HepG2 (cell line): Measurements from ENCODE around the gene LTA. TPM values are rescaled to one million over a fixed set of nuclear protein-coding genes. Genes with fewer than 3 reads are reported as not detected.

Experiments used
- CC2D1A ChIP-seq: sonication (generic); formaldehyde crosslinking; IDR thresholded peaks from 2 replicates; pipeline ENCODE4 v1.8.1; 2023; ENCODE audit warnings: mild to moderate bottlenecking, missing genetic modification reagents
- CREB1 ChIP-seq, 2 experiments: fragments of 450-650 bp in 1 of 2; IDR thresholded peaks; 2 replicates each; pipeline ENCODE4 v1.6.1; 2016 to 2017; ENCODE audit warnings: control low read depth in 1 of 2, mild to moderate bottlenecking in 1 of 2, missing compliant biosample characterization in 1 of 2, missing genetic modification characterization in 1 of 2
- HINFP ChIP-seq: sonication (generic); formaldehyde crosslinking; IDR thresholded peaks from 2 replicates; pipeline ENCODE4 v1.4.0; 2020; ENCODE audit warnings: low read depth, mild to moderate bottlenecking, missing genetic modification reagents
- HNF1B ChIP-seq: sonication (generic); formaldehyde crosslinking; IDR thresholded peaks from 2 replicates; pipeline ENCODE4 v1.5.1; 2020; ENCODE audit warnings: mild to moderate bottlenecking, moderate library complexity, missing genetic modification reagents
- MNT ChIP-seq: fragments of 450-650 bp; IDR thresholded peaks from 2 replicates; pipeline ENCODE4 v1.6.1; 2016
- PHF8 ChIP-seq: sonication (generic); formaldehyde crosslinking; IDR thresholded peaks from 2 replicates; pipeline ENCODE4 v1.5.0; 2020; ENCODE audit warnings: missing genetic modification reagents
- PITX1 ChIP-seq: sonication (generic); formaldehyde crosslinking; IDR thresholded peaks from 2 replicates; pipeline ENCODE4 v1.5.1; 2020; ENCODE audit warnings: mild to moderate bottlenecking, missing genetic modification reagents
- PPARG ChIP-seq: conservative IDR thresholded peaks from 2 replicates; pipeline ENCODE4 v1.6.1; 2016; ENCODE audit warnings: missing biosample characterization, missing genetic modification reagents
- PRDM15 ChIP-seq: sonication (generic); formaldehyde crosslinking; IDR thresholded peaks from 2 replicates; pipeline ENCODE4 v1.4.0; 2020; ENCODE audit warnings: missing genetic modification reagents
- RARG ChIP-seq: sonication (generic); formaldehyde crosslinking; IDR thresholded peaks from 2 replicates; pipeline ENCODE4 v1.4.0; 2020; ENCODE audit warnings: low read depth, mild to moderate bottlenecking, missing genetic modification reagents
- U2AF1 ChIP-seq: fragments of 200-400 bp; formaldehyde crosslinking; optimal IDR thresholded peaks from 2 replicates; pipeline ENCODE3; 2017; ENCODE audit warnings: mild to moderate bottlenecking, low read depth, low read length
- ZBTB44 ChIP-seq: sonication (generic); formaldehyde crosslinking; IDR thresholded peaks from 2 replicates; pipeline ENCODE4 v1.4.0; 2020; ENCODE audit warnings: missing genetic modification reagents
- ZNF33B ChIP-seq: sonication (generic); formaldehyde crosslinking; IDR thresholded peaks from 2 replicates; pipeline ENCODE4 v1.5.1; 2020; ENCODE audit warnings: mild to moderate bottlenecking, missing genetic modification reagents
- ZNF431 ChIP-seq: sonication (generic); formaldehyde crosslinking; IDR thresholded peaks from 2 replicates; pipeline ENCODE4 v1.9.0; 2022; ENCODE audit warnings: missing genetic modification reagents, low read depth, mild to moderate bottlenecking, borderline replicate concordance
- ZNF567 ChIP-seq: sonication (generic); formaldehyde crosslinking; IDR thresholded peaks from 2 replicates; pipeline ENCODE4 v1.8.1; 2023; ENCODE audit warnings: mild to moderate bottlenecking, missing genetic modification reagents, borderline replicate concordance
- polyA plus RNA-seq, 8 experiments: library from polyadenylated mRNA; depleted of rRNA in 3 of 8; stranded (reverse) in 7 of 8; unstranded in 1 of 8; fragments of >200 nt; fragmentation: Illumina TruSeq in 4 of 8; extraction: Trizol in 4 of 8; gene quantifications; 2 replicates each; pipeline versions ENCODE4 v1.2.1 to v1.2.3, GENCODE V29; 2011 to 2016; ENCODE audit warnings: low read depth in 4 of 8, missing spikeins in 1 of 8, mixed read lengths in 1 of 8; ENCODE audit not compliant: insufficient read depth in 1 of 8
- total RNA-seq, 5 experiments: library from RNA; depleted of rRNA; stranded (reverse); fragments of >200 nt; fragmentation: Illumina TruSeq; extraction: Trizol; gene quantifications; 2 replicates each; pipeline ENCODE4 v1.2.3, GENCODE V29; 2016; ENCODE audit warnings: low read depth in 1 of 5
- TF ChIP-seq, protein P1 (sequence below): IDR thresholded peaks from 2 replicates; pipeline ENCODE4 v1.6.1; 2016; ENCODE audit warnings: low read depth, control low read depth

The LTA gene
- total and polyA plus RNA-seq, 2 of the 13 experiments (the other 11 are each of a cell fraction or from before 2014, with no cell fraction given): 0.09 TPM; not detected in 1

DNA sequence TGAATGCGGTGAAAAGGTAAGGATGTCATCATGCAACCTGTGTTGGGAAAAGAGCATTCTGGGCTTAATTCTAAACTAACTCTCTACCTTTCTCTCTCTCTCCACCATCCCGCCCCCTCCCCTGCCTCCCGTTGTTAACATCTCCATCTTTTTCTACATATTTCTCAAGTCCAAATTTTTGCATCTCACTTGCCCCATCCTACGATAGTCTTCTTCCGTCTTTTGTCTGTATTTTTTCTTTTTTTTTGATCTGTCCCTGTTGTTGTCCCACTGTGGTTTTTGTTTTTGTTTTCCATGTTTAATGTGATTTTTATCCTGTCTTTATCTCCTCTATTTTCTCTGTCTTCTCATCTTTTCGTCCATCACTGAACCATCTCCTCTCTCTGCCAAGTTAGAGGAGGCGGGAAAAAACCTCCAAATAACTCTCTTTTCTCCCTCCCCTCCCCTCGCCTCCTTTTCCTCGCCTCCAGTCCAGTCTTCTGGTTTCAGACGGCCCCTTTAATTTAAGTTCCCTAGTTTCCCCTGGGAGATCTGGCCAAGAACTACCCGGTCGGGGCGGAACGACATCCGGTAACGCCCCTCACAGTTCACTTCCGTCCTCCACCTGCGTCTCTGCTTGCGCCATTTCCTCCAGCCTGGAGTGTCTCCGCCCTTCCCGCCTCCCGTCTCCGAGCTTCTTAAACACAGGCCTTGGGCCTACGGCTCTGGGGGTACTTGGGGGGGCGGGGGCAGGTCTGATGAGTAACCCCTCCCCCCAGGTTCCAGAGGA is 24.9 kb upstream of the LTA start, which contains the start of gene NFKBIL1 (continued):
- TF ChIP-seq ZBTB44 (CRISPR knock-in tag): no peak; the same call in 1 of the 2 replicates
- TF ChIP-seq PPARG (CRISPR knock-in tag): peak; percentile 25; the same call in 1 of the 2 replicates
- no peak; the same call in 1 of the 2 replicates for TF ChIP-seq RARG (CRISPR knock-in tag)
- TF ChIP-seq ZNF431 (CRISPR knock-in tag): 0 out of 2 replicates have a peak, but pooled peaks have one; percentile 61
- TF ChIP-seq U2AF1: peak; percentile 27
- peak; percentile 71; the same call in 1 of the 2 replicates for TF ChIP-seq HNF1B
- TF ChIP-seq, protein P1, sequence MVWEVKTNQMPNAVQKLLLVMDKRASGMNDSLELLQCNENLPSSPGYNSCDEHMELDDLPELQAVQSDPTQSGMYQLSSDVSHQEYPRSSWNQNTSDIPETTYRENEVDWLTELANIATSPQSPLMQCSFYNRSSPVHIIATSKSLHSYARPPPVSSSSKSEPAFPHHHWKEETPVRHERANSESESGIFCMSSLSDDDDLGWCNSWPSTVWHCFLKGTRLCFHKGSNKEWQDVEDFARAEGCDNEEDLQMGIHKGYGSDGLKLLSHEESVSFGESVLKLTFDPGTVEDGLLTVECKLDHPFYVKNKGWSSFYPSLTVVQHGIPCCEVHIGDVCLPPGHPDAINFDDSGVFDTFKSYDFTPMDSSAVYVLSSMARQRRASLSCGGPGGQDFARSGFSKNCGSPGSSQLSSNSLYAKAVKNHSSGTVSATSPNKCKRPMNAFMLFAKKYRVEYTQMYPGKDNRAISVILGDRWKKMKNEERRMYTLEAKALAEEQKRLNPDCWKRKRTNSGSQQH (CRISPR knock-in tag): peak; percentile 57; the same call in 1 of the 2 replicates
- peak; percentile 79 for TF ChIP-seq CREB1 (IDR thresholded peaks at IDR 0.05)
- TF ChIP-seq CREB1 (CRISPR knock-in tag; IDR thresholded peaks at IDR 0.05): peak; percentile 97
- TF ChIP-seq HINFP: no peak
- peak; percentile 88 for TF ChIP-seq PHF8
- TF ChIP-seq PRDM15 (CRISPR knock-in tag): no peak
- TF ChIP-seq CC2D1A (CRISPR knock-in tag): 0 out of 2 replicates have a peak, but pooled peaks have one; percentile 83
- peak; percentile 45; the same call in 1 of the 2 replicates for TF ChIP-seq MNT
- TF ChIP-seq PITX1 (CRISPR knock-in tag): no peak
- peak; percentile 59; the same call in 1 of the 2 replicates for TF ChIP-seq ZNF567 (CRISPR knock-in tag)
- TF ChIP-seq ZNF33B (CRISPR knock-in tag): no peak
